Measurements from ENCODE around the gene KITLG.
"Not testable (repeated sequence)": the region's sequence is repeated elsewhere in the genome, so short reads cannot be mapped to it uniquely, and the experiment has no call there.

The KITLG gene

DNA sequence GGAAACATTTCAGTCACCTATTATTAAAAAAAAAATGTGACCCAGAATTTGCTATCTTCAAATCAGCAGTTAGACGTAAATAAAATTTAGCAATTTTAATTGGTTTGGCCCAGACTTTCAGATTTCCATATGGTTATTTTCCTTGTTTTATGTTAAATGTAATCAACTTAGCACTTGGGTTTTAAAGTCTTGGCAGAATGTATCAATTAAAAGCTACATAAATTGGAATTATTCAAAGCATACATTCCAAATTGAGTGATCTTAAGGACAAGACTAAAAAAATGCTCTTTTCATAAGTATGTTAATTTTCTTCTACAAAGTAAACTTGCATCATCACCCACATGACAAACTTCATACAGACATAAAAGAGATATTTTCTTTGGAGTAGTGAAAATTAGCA, 3.4 kb downstream of the KITLG start:
- DNase-seq (ENCODE audit: low read depth): no peak

DNA sequence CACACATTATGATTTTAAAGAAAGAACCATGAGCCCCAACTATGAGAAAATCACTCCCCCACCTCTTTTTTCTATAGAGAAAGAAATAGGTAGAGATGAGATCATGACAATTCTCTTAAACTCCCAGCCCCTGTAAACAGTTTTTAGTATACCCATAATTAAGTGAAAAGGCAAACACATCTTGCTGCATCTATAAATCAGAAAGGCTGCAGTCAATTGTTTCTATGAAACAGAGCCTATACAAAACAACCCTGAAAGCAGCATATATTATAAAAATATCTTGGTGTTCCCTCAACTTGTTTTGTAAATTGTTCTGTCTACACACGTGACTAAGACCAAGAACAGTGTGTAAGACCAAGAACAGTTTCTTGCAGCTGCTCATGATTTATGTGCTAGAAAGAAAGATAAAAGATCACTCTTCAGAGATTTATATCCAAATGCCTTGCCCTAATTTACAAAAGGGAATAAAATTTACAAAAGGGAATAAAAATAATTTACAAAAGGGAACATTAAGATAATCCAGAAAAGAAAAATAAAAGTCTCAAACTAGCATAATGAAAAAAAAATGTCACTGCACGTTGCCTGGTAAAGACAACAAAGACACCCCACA, 4.8 kb downstream of the KITLG start:
- DNase-seq (ENCODE audit: low read depth): no peak

DNA sequence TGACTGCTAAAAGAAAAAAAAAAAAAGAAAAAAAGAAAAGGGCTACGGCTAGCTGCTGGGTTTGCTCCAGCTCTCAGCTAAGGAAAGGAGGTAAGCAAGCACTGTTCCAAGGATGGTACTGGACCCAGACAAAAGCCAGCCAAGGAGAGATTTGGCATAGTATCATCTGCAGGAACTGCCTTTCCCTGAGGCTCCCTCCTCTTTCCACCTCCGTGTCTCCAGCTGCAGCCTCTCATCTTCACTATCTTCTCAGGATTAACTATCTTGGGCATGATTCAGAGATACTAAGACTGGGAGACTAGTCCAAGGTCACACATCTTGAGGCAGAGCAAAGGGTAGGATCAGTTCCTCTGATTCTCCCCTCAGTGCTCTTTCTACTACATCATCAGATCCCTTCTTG, 6.0 kb downstream of the KITLG start:
- no peak for DNase-seq (ENCODE audit: low read depth)

DNA sequence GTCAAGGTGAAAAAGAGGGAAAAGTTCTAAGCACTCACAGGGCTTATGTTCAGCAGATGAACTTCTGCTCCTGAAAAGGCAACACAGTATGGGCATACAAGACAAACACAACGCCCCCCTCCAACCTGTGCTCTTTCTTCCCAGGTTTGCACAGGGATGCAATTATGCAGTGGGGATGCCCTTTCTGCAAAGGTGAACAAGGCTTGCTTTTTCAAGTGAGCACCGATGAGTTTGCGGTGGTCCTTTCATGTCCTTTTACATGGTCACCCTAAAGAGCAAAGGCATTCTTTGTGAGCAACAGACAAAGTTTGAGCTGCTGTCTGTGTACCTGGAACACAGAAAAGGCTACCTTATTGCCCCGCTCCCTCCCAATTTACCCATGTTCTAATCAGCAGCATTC, 6.7 kb downstream of the KITLG start:
- no peak for DNase-seq (ENCODE audit: low read depth)

DNA sequence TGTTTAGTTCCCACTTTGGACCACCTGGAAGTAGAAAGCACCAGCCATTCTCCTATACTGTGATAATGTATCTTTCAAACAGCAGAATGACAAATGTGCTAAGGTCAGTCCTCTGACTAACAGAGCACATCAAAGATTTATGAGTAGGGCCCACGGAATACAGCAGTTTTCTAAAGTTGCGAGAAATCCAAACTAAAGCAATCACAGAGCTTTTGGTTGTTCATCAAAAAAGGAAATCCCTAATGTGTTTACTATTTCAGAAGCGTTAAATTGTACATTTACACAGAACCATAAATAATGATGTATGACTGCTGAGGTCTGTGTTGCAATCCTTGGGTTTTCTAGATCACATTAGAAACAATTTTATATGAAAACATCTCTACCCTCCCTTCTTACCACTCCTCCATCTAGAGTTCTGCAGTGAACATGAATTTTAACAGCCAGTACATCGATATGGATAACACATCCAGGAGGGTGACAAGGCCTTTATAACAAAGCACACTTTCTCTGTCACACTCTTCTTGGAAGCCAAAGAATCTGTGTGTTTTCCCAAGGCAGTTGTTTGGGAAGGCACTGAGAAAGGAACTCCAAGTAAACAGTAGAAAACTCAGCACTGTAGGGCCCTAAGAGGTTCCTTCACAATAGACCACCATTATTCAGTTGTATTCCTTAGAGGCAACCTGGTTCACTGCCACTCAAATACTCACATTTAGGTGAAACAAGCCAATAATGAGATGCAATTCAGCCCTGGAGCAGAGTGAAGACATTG, 7.3 kb downstream of the KITLG start:
- no peak for DNase-seq (ENCODE audit: low read depth)

DNA sequence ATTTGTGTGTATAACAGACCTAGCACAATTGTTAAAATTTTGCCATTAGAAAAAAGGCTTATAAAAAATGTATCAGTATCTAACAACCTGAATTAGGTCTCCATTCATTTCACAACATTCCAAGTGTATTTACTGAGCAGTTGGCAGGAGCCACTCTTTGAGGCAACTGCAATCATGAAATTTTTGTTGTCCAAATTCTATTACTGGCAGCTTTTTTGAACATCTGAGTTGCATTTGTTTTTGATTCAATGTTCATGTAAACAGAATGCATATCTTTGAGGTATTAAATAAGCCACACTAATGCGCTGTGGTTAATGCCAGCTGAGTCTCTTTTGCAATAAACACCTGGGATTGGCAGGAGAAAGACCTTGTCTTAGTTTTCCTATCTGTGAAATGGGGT, 8.7 kb downstream of the KITLG start:
- DNase-seq (ENCODE audit: low read depth): no peak

DNA sequence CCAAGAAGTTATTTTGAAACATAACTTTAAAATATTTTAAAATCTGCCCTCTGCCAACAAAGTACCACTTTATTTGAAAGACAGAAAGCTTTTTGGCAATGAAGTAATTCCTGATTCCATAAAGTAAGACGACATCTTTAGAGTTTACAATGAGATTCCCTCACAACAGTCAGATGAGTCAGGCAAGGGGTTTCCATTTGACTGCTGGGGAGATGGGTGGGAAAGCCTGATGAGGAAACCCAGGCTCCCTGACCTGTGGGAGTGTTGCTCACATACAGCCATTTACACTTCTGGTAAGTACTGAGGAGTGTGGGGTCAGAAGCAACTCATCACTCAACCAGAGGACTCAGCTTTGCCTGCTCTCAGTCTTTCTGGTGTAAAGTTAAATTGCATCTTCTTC, 10.2 kb downstream of the KITLG start:
- no peak for DNase-seq (ENCODE audit: low read depth)

DNA sequence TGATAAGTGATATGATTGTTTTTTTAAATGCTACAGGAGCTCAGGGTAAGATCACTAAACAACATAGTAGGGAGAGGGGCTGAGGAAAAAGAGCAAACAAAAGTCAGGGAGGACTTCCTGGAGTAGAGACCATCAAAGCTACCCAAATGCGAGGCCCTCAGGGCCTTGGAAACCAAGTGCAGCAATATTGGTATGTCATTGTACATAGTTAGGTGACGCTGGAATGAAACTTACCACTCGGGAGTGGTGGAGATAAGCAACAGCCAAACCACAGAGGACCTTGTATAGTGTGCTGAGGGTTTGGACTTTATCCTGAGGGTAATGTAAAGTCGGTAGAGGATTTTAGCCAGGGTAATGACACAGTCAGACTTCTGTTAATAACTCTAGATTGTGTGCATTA, 13.8 kb downstream of the KITLG start:
- DNase-seq (ENCODE audit: low read depth): no peak

DNA sequence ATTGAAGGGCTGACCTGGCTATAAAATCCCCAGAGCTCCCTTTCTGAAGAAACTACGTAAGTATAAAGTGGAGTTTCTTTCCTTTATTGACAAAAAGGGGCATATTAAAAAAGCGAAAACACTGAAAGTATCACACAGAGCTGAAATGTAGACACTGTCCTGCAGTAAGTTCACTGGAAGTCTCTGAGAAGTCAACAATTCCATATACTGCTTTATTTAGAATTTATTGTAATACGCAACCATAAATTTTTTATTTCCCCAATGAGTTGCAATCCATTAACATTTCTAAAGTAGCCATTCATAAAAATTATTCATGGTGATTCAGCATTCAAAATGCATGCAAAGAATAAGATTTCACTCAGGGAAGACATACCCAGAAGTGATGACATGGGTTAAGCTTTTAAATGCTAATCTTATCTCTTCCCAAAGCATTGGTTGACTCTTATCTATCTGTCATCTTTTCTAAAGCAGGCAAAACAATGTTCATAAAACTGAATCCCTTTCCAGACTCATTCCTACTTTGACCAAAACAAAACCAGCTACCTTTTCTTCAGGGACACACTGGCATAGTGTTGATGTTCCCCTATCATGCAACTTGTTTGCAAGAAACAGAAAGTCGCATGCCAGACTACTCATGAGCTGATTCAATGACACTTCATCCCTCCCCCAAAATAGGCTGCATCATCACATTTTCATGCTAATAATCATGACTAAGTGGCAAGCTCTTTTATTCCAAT, 17.3 kb downstream of the KITLG start:
- no peak for DNase-seq (ENCODE audit: low read depth)

DNA sequence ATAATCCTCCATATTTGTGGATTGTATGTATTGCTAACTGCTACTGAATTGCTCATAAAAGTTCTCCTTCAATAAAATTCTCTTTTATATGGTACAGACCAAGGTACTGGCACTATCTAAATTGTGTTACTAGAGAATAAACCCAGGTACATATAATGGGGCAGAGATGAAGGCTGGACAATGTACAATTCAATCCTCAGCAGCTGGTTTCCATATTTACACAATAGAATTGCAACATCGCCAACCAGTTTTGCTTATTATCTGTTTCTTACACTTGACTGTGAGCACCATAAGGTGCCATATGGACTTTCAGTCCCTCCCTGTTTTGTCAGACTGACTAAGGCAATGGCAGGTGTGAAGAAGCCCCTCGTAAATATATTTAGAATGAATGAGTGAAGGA, 18.1 kb downstream of the KITLG start:
- DNase-seq (ENCODE audit: low read depth): no peak

DNA sequence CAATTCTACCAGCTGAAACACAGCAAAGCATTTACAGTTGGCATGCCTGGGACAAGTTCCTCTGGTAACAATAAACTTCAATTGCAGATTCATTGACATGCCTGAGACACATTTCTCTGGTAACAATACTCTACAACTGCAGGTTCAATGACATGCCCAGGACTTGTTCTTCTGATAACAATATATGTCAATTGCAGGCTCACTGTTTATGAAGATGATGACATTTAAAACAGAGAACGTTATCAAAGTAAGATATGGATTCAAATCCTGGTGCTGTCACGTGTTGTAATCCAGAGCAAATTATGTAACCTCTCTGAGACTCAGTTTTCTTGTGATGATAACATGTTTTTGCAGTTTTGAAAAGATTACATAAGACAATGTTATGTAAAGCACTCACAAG, 20.5 kb downstream of the KITLG start:
- DNase-seq (ENCODE audit: low read depth): no peak

DNA sequence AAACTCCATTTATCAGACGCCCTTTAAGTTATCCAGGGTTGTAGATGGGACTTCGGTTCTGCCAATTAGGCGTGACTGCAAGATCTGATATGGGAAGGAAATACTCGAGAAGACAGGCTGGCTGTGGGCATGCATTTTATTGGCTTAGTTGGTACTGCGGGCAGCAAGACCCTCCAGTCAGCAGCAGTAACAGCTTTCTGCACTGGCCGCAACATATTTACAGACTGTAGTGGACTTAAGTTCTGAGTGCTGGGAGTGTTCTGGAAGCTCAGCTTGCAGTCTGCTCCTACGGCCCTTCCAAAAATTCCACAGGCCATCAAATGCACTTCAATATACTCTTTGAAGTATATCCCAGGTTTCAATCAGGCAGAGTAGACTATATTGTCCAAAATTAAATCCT, 21.1 kb downstream of the KITLG start:
- DNase-seq (ENCODE audit: low read depth): no peak

DNA sequence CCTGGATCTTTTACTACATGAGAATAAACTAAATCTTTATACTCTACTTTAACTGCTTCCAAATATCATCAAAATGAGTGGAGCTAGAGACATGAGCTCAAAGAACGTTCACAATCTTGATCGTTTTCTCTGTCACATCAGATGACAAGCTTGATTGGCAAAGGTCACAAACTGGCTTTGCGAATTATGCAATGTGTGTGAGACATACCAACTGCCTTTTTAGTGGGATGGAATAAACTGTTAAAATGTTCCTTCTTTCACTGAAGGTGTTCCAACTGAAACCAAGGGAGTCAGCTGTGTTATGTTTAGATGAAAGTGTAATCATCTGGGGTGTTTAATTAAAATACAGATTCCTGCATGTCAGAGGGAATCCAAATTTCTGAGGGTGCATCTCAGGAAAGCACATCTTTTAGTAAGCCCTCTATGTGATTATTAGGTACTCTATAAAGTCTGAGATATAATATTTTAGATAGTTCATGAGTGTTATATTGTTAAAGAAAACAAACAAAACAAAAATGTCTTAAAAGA, 21.9 kb downstream of the KITLG start:
- no peak for DNase-seq (ENCODE audit: low read depth)

DNA sequence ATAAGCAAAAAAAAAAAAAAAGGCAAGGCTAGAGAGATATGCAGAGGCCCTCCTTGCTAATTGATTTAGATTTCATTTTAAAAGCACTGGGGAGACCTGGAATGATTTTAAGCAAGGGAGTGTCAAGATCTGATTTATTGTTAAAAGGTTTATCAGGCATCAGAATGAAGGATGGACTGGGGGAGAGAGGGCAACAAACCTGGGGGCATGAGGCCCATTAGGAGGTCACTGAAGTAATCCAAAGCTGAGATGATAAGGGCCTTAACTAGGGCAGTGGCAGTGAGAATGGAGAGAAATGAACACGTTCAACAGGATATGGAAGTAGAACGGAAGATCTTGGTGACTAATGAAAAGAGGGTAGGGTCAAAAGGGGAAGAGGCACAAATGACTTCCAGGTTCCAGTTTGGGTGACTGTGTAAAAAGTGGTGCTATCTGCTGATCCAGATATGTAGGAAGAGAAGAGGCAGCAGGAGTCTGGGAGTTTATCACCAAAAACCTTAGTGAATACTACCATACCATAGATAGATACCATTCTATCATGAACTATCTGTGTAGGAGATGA, 24.0 kb downstream of the KITLG start:
- DNase-seq (ENCODE audit: low read depth): no peak

DNA sequence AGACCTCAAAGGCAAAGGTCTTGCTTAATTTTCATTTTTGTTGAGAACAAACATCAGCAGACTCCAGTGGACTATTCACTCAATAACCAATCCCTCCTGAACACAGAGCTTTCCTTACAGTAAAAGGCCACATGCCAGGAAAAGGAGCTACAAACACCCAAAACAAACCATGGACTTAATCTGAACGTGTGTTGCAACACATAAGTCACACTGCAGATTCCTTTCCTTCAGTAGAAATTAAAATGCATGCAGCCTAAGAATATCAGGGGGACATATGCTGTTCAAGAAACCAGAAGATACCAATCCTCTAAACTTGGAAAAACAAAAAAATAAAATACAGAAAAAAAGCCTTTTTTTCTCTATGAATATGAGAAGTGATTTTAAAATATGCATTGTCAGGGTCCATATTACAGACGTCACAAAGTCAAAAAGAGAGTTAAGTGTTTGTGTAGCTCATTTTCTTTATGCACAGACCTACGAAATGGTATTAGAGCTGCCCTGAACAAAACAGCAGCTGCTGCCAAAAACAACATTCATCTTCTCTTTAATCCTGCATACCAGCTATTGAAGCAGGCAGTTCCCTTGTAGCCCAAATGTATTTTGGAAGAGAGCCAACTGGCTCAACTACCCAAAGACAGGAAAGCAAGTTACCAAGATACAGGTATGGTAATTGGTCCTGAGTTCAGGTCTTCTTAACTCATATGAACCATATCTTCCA, 26.2 kb downstream of the KITLG start:
- no peak for DNase-seq (ENCODE audit: low read depth)

DNA sequence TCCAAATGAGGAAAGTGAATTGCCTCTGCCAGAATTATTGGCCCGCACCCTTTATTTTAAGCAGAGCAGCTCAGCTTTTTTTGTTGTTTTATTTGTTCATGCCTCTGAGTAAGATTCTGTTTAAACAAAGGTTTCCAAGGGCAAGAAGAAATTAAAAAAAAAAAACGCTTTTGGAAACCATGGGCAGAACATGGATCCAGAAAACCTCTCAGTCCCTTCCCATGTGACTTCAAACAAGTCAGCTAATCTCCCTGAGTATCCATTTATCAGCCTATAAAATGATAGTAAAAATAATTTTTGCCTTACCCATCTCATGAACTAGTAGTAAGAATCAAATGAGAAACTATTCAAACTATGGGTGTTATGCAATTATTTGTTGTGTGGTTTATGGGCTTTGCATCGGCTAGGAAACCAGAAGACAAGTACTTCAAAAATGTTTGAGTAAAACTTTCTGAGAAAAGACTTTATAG, 27.6 kb downstream of the KITLG start:
- no peak for DNase-seq (ENCODE audit: low read depth)

DNA sequence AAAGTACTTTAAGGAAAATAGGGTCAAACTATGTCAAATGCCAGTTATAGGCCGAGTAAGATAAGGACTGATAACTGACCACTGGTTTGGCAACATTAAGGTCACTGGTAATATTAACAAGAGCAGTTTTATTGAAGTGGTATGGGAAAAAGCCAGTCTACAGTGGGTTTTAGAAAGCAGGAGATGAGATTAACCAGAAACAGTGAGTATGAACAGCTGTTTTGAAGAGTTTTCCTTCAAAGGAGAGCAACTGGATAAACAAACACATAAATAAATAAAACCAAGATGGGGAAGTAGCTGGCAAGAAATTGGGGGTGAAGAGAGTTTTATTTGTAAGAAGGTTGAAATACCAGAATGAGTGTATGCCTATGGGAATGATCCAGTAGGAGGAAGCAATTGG, 30.3 kb downstream of the KITLG start:
- DNase-seq (ENCODE audit: low read depth): no peak

DNA sequence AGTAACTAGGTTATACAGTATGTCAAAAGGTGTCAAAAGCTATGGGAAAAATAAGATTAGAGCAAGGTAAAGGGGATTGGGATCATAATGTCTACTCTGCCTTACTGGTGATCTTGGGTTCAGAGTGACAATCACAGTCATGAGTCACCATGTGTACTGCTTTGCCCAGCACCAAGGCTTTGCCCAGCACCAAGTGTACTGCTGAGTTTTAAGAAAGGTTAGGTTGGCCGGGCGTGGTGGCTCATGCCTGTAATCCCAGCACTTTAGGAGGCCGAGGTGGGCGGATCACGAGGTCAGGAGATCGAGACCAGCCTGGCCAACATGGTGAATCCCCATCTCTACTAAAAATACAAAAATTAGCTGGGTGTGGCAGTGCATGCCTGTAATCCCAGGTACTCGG, 32.3 kb downstream of the KITLG start:
- DNase-seq (ENCODE audit: low read depth): not testable (repeated sequence)

DNA sequence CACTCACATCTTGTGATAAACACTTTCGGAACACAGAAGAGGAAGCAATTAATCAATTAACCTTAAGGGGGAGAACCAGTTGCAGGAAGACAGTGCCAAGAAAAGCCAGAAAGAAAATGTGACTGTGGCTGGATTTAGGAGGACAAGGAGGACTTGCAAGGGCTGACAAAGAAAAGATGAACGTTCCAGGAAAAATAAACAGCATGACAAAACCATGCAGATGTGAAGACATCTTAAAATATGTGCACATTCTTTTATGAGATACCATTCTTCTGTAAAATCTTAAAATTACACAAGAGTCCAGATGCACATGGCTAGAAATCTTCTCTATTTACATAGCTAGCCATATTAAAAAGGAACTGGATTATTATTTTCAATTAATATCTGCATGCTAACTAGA, 33.4 kb downstream of the KITLG start:
- no peak for DNase-seq (ENCODE audit: low read depth)

DNA sequence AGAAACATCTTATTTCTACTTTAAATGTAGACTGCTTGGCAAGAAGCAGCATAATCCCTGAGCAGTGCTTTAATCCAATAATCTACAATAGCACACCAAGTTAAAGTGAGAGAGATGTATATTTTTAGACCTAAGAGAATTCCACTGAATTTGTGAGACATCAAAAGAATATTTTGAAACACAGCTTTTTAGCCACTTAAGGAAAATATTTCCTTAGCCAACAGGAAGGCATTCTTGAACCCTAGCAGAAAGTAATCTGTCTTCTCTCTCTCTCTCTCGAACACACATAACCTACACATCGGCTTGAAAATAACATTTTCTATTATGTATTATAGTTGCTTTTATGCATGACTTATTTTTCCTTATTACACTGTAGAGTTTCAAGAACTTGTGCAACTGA, 34.0 kb downstream of the KITLG start:
- no peak for DNase-seq (ENCODE audit: low read depth)

DNA sequence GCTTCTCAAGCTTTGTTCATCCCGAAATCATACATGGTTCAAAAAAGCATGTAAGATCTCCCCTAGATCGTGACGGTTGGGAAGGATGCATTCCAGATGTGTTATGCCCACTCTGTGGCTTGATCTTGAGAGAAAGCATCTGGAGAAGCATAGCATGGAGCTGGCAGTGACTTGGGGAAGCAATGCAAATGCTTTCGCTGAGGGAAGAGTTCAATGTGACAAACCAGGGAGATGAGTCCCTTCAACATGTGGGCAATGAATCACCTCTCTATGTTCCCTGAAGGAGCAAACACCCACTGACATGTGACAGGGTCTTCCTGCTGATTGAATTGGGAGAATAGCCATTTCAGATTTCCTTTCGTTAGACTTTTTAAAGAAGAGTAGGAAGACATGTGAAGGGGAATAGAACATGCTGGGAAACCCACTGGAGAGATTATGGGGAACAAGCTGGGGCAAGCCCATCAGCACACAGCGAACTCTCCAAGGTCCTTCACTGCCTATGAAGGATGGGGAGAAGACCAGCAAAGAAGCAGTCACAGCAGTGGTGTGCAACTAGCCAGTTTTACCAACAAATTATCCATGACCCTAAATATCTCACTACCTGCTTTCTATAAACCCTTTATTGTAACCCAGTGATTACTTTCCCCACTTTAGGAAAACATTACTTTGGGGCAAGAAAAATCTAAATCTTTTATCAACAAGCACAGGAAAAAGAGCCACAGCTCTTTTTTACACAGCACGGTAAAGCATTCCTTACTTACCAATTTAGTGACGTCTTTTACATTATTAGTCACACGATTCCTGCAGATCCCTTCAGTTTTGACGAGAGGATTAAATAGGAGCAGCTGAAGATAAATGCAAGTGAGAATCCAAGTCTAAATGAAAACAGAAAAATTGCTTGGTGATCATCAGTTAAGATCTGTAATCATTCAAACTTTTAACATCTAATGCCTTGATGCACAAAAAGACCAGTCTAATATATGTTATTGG, 35.0 kb downstream of the KITLG start:
- no peak for DNase-seq (ENCODE audit: low read depth)
